Measurements from ENCODE around the gene TBR1.

Gene TBR1

GRCh38 chr2:161436411-161436810 is 20.3 kb downstream of the TBR1 start:
- Histone ChIP-seq H3K4me3 (replicated peaks; ENCODE audit: low read depth, low read length) (no peak overlapping the region), H3K36me3 (ENCODE audit: control insufficient read depth, insufficient read depth, low read length) (no peaks in the 10 kb centered on the region), H3K27me3 (replicated peaks; ENCODE audit: control insufficient read depth, insufficient read depth, low read length) (no peaks in the 10 kb centered on the region)
- DNase-seq (ENCODE audit: extremely low read depth, insufficient read length) = no peak
- no peak for TF ChIP-seq CTCF (IDR thresholded peaks at IDR 0.05; ENCODE audit: insufficient read depth, low read length, poor library complexity, severe bottlenecking)

- Histone ChIP-seq H3K27me3 (replicated peaks; ENCODE audit: control insufficient read depth, insufficient read depth, low read length) (no peaks in the 10 kb centered on the region), H3K4me3 (replicated peaks; ENCODE audit: low read depth, low read length) (no peak overlapping the region), H3K36me3 (ENCODE audit: control insufficient read depth, insufficient read depth, low read length) (no peaks in the 10 kb centered on the region)
- TF ChIP-seq CTCF (IDR thresholded peaks at IDR 0.05; ENCODE audit: insufficient read depth, low read length, poor library complexity, severe bottlenecking) = no peak
- DNase-seq (ENCODE audit: extremely low read depth, insufficient read length) = no peak
Measured at GRCh38 chr2:161438598-161438997, 22.5 kb downstream of the TBR1 start.

- no peak for DNase-seq (ENCODE audit: extremely low read depth, insufficient read length)
- H3K36me3 ChIP-seq (ENCODE audit: control insufficient read depth, insufficient read depth, low read length) = no peaks in the 10 kb centered on the region
- H3K4me3 ChIP-seq (replicated peaks; ENCODE audit: low read depth, low read length) = no peak overlapping the region
- TF ChIP-seq CTCF (IDR thresholded peaks at IDR 0.05; ENCODE audit: insufficient read depth, low read length, poor library complexity, severe bottlenecking) = no peak
- H3K27me3 ChIP-seq (replicated peaks; ENCODE audit: control insufficient read depth, insufficient read depth, low read length) = no peaks in the 10 kb centered on the region
Measured at GRCh38 chr2:161445097-161445496, 29.0 kb downstream of the TBR1 start.

- Histone ChIP-seq H3K36me3 (ENCODE audit: control insufficient read depth, insufficient read depth, low read length) (no peaks in the 10 kb centered on the region), H3K4me3 (replicated peaks; ENCODE audit: low read depth, low read length) (no peak overlapping the region), H3K27me3 (replicated peaks; ENCODE audit: control insufficient read depth, insufficient read depth, low read length) (no peaks in the 10 kb centered on the region)
- no peak for DNase-seq (ENCODE audit: extremely low read depth, insufficient read length)
- TF ChIP-seq CTCF (IDR thresholded peaks at IDR 0.05; ENCODE audit: insufficient read depth, low read length, poor library complexity, severe bottlenecking) = no peak
Measured at GRCh38 chr2:161448431-161448830, 32.3 kb downstream of the TBR1 start.

GRCh38 chr2:161471631-161472030 is 55.5 kb downstream of the TBR1 start:
- no peak for TF ChIP-seq CTCF (IDR thresholded peaks at IDR 0.05; ENCODE audit: insufficient read depth, low read length, poor library complexity, severe bottlenecking)
- Histone ChIP-seq H3K36me3 (ENCODE audit: control insufficient read depth, insufficient read depth, low read length) (no peaks in the 10 kb centered on the region), H3K4me3 (replicated peaks; ENCODE audit: low read depth, low read length) (no peak overlapping the region), H3K27me3 (replicated peaks; ENCODE audit: control insufficient read depth, insufficient read depth, low read length) (no peaks in the 10 kb centered on the region)
- DNase-seq (ENCODE audit: extremely low read depth, insufficient read length) = no peak

- no peak for DNase-seq (ENCODE audit: extremely low read depth, insufficient read length)
- TF ChIP-seq CTCF (IDR thresholded peaks at IDR 0.05; ENCODE audit: insufficient read depth, low read length, poor library complexity, severe bottlenecking) = no peak
- no peaks in the 10 kb centered on the region for H3K27me3 ChIP-seq (replicated peaks; ENCODE audit: control insufficient read depth, insufficient read depth, low read length)
- H3K4me3 ChIP-seq (replicated peaks; ENCODE audit: low read depth, low read length) = no peak overlapping the region
- no peaks in the 10 kb centered on the region for H3K36me3 ChIP-seq (ENCODE audit: control insufficient read depth, insufficient read depth, low read length)
Measured at GRCh38 chr2:161474920-161475319, 58.8 kb downstream of the TBR1 start.

All from GM06990 (cell line).